Left renal pelvis (tissue), 4 donors: ENCODE results near the gene RDX. TPM values are rescaled to one million over a fixed set of nuclear protein-coding genes. Genes with fewer than 3 reads are reported as not detected.
"Not testable (repeated sequence)": the region's sequence is repeated elsewhere in the genome, so short reads cannot be mapped to it uniquely, and the experiment has no call there.

Experiments used
- DNase-seq, 4 donors: peaks; one replicate each; pipeline ENCODE4 v3.0.0-alpha.2; 2013; ENCODE audit warnings: low read depth in 4 of 4, low spot score in 3 of 4
- polyA plus RNA-seq, 4 donors: library from polyadenylated mRNA; unstranded; fragments of 120-200 nt; gene quantifications; one replicate each; pipeline ENCODE4 v1.2.1, GENCODE V29; 2013; ENCODE audit not compliant: insufficient read length in 4 of 4

RDX gene
- polyA plus RNA-seq, 4 donors: 101 to 196 (median 139) TPM

DNA sequence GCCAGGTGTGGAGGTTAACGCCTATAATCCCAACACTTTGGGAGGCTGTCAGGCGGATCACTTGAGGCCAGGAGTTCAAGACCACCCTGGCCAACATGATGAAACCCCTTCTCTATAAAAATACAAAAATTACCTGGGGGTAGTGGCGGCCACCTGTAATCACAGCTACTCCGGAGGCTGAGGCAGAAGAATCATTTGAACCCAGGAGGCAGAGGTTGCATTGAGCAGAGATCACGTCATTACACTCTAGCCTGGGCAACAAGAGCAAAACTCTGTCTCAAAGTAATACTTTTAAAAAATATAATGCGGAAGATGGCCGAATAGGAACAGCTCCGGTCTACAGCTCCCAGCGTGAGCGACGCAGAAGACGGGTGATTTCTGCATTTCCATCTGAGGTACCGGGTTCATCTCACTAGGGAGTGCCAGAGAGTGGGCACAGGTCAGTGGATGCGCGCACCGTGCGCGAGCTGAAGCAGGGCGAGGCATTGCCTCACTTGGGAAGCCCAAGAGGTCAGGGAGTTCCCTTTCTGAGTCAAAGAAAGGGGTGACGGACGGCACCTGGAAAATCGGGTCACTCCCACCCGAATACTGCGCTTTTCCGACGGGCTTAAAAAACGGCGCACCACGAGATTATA, 87.6 kb downstream of the RDX start:
- not testable (repeated sequence) for DNase-seq

DNA sequence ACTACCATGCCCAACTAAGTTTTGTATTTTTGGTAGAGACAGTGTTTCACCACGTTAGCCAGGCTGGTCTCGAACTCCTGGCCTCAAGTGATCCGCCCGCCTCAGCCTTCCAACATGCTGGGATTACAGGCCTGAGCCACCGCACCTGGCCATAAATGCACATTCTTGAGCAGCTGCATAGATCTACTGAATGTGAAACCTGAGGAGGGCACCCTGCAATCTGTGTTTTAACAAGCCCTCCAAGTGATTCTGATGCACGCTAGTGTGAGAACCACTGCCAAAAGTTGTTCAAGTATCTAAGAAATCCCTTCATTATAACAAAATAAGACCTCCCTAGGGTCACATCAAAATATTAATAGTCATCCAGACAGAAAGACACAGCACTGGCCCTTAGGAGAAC, 89.3 kb downstream of the RDX start:
- no peak for DNase-seq

- no peak for DNase-seq
Observed at GRCh38 chr11:110200836-110201235, 95.6 kb downstream of the RDX start.

DNA sequence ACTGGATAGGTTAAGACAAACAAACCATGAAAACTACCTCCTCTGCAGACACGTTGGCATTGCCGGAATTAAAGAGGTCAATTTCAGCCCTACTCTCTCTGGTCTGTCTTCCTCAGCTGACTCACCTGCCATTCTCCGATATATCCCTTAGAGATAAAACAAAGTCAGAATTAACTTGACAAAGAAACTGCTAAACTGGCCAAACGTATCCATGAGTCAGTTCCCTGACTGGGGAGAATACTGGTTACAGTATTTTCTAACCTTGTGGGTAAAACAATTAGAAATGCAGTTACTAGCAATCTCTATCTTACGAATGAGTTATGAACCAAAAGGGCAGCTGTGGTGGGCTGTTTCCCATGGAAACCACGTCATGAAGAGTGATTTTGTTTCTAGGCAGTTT, 96.2 kb downstream of the RDX start:
- no peak for DNase-seq

- no peak for DNase-seq
Observed at GRCh38 chr11:110199184-110199981, 97.0 kb downstream of the RDX start.

DNA sequence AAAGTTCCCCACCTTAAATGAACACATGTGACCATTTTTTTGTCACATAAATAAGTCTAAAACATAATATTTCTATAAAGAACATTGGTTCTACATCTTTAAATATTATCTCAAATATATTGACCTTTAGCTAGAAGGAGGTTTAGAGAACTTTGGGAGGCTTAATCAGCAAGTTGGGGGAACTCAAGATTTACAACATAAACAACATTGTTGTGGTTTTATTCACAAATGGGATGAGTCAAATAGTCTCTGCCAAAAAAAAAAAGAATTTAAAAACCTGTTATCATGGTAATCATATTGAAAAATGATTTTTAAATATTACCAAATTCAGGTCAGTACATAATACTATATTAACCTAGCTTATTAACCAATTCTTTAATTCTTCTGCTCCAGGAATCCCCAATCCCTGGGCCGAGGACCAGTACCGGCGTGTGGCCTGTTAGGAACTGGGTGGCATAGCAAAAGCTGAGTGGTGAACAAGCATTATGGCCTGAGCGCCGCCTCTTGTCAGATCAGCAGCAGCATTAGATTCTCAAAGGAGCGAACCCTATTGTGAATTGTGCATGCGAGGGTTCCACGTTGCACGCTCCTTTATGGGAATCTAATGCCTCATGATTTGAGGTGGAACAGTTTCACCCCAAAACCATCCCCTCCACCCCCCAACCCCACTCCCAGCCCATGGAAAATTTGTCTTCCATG, 98.2 kb downstream of the RDX start:
- no peak for DNase-seq

GRCh38 chr11:110196884-110197420, 99.5 kb downstream of the RDX start:
- no peak for DNase-seq

GRCh38 chr11:110196241-110196754, 100.1 kb downstream of the RDX start:
- peak in 1 of 4 donors; percentile 29 for DNase-seq

DNA sequence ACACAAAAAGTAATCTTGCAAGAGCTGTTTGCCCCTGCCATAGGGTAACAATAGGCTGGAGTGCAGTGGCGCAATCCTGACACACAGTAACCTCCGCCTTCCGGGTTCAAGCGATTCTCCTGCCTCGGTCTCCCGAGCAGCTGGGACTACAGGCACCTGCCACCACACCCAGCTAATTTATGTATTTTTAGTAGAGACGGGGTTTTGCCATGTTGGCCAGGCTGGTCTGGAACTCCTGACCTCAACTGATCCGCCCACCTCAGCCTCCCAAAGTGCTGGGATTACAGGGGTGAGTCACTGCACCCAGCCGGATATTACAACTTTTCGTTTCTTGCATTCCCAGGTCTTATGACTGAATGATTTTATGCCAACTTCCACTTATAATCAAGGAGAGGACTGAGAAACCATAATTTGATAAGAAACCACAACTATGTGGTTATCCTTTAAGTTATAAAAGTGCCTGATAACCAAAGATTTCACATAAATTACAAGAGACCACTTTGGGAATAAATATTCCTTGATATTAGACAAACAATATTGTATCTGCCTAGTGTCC, 102.1 kb downstream of the RDX start:
- not testable (repeated sequence) for DNase-seq

- DNase-seq: not testable (repeated sequence)
Observed at GRCh38 chr11:110192604-110193282, 103.7 kb downstream of the RDX start.

DNA sequence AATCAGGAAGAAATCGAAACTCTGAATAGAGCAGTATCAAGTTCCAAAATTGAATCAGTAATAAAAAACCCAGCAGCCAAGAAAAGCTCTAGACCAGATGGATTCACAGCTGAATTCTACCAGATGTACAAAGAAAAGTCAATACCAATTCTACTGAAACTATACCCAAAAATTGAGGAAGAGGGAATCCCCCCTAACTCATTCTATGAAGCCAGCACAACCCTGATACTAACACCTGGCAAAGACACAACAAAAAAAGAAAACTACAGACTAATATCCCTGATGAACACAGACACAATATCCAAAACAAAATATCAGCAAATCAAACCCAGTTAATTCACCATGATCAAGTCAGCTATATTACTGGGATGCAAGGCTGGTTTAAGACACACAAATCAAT, 105.5 kb downstream of the RDX start:
- no peak for DNase-seq

DNA sequence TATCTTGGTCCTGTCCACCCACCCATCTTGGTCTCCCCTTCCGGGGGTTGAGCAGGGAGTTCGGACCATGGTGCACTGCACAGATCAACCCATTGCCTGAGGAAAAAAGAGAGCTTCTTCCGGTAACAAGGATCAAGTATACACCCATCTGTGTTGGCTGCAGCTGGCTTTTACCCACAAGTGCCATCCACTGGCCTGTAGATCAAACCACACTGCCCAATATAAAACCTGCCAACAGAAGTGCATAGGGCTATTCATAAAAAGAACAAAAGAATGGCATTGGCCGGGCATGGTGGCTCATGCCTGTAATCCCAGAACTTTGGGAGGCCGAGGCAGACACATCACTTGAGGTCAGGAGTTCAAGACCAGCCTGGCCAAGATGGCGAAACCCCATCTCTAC, 108.7 kb downstream of the RDX start:
- no peak for DNase-seq

GRCh38 chr11:110186867-110187266, 109.5 kb downstream of the RDX start:
- DNase-seq: no peak

DNA sequence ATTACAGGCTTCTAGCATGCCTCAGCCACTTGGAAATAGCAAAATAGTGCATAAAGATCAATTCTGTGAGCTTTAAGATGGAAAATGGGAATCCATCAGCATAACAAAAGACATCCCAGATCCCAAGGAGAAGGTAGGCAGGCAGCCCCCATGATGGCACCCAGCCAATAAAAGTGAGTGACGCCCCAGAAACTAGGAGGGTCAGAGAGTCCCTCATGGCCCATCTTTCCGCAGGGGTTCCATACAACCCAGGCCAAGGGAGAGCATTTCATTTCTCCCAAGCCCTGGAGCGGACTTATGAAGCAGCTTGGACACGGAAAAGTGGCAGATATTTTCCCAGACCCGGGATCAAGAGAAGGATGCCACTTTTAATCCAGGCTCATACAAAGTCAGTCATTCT, 110.0 kb downstream of the RDX start:
- no peak for DNase-seq

- DNase-seq: no peak
Observed at GRCh38 chr11:110185599-110185998, 110.8 kb downstream of the RDX start.

DNA sequence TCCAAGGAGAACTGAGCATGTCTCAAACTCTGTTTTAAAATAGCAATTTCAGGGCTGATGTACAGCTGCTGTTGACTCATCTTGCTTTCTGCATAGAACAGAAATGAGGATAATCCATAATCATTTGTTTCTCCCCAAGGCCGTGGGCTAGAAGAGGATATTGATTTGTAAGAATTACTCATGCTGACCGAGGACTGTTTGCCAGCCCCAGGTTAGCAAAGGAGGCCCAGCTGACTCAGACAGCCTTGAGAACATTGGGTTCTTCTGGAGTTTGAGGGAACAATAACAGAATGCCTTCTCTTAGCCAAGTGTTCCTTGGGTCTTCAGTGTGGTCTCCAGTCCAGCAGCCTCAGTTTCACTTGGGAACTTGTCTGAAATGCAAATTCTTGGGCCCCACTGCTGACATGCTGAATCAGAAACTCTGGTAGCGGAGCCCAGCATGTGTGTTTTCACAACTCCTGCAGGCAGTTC, 111.3 kb downstream of the RDX start:
- DNase-seq: no peak

GRCh38 chr11:110184456-110184855, 112.0 kb downstream of the RDX start:
- DNase-seq: no peak

DNA sequence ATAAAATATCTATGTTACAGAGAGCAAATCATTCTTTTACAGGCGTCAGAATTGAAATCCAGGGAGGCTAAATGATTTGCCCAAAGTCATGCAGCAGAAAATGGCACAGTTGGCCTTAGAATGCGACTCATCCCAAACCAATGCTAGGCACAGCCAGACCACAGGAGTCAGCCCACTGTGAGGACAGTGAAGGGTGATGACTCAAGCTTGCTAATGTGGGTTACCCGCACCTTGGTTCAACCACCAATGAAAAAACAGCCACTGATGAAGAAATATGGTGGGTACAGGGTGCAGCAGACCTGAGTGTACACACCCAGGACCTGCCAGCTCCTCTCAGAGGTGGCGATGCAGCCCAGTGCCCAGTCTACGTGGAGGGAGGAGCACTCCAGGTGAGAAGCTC, 113.5 kb downstream of the RDX start:
- DNase-seq: no peak

GRCh38 chr11:110179064-110179463, 117.3 kb downstream of the RDX start:
- DNase-seq: no peak

- no peak for DNase-seq
Observed at GRCh38 chr11:110177086-110177456, 119.3 kb downstream of the RDX start.
